Measurements from ENCODE around the gene NEK5.

The NEK5 gene

GRCh38 chr13:51997186-51997585 lies 131.7 kb downstream of the NEK5 start:
- TF ChIP-seq, protein P1, sequence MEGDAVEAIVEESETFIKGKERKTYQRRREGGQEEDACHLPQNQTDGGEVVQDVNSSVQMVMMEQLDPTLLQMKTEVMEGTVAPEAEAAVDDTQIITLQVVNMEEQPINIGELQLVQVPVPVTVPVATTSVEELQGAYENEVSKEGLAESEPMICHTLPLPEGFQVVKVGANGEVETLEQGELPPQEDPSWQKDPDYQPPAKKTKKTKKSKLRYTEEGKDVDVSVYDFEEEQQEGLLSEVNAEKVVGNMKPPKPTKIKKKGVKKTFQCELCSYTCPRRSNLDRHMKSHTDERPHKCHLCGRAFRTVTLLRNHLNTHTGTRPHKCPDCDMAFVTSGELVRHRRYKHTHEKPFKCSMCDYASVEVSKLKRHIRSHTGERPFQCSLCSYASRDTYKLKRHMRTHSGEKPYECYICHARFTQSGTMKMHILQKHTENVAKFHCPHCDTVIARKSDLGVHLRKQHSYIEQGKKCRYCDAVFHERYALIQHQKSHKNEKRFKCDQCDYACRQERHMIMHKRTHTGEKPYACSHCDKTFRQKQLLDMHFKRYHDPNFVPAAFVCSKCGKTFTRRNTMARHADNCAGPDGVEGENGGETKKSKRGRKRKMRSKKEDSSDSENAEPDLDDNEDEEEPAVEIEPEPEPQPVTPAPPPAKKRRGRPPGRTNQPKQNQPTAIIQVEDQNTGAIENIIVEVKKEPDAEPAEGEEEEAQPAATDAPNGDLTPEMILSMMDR (IDR thresholded peaks at IDR 0.05; ENCODE audit: insufficient read depth, missing control alignments): no peak
- no peak for FAIRE-seq
- no peak for DNase-seq (ENCODE audit: insufficient read length, low spot score)

DNA sequence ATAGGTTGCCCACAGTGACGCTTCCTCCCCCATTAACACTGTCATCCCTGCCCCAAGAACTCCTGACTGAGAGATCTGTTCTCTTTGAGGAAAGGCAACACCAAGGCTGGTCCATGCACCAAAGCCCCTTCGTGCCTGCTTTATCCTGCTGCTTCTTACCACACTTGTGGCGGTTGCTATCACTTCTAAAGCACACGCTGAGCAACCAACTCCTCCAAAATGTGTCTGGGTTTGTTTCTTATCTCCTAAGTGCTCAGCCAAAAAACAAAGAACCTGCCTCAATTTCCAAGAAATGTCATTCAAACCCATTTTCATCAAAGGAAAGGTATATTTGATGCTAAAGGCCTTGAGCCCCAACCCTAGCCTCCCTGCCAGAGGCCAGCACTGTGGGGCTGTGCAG lies 132.2 kb downstream of the NEK5 start:
- TF ChIP-seq, protein P1 (IDR thresholded peaks at IDR 0.05; ENCODE audit: insufficient read depth, missing control alignments): no peak
- no peak for FAIRE-seq

GRCh38 chr13:51995677-51996551 lies 133.0 kb downstream of the NEK5 start:
- no peak for DNase-seq (ENCODE audit: insufficient read length, low spot score)

More for the DNA sequence above, 132.2 kb downstream of the NEK5 start:
- DNase-seq (ENCODE audit: insufficient read length, low spot score): no peak

DNA sequence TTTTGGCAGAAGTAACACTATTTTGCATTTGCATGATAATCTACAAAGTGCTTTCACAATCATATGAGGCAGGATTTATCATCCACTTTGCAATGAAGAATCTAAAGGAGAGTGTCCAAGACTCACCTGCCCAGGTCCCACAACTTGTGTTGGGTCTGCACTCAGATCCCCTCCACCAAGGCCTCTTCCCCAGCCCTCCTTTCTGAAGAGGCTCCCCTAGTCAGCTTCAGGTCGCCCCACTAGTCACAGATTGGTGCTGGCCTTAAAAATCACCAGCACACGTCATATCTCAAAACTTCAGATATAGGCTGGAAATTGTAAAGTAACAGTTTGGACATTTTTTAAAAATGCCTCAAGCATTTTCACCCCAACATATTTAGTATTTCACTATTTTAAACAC lies 135.2 kb downstream of the NEK5 start:
- FAIRE-seq: no peak
- DNase-seq (ENCODE audit: insufficient read length, low spot score): no peak
- TF ChIP-seq, protein P1 (IDR thresholded peaks at IDR 0.05; ENCODE audit: insufficient read depth, missing control alignments): no peak

More at GRCh38 chr13:51995677-51996551, 133.0 kb downstream of the NEK5 start:
- TF ChIP-seq, protein P1 (IDR thresholded peaks at IDR 0.05; ENCODE audit: insufficient read depth, missing control alignments): no peak
- no peak for FAIRE-seq

DNA sequence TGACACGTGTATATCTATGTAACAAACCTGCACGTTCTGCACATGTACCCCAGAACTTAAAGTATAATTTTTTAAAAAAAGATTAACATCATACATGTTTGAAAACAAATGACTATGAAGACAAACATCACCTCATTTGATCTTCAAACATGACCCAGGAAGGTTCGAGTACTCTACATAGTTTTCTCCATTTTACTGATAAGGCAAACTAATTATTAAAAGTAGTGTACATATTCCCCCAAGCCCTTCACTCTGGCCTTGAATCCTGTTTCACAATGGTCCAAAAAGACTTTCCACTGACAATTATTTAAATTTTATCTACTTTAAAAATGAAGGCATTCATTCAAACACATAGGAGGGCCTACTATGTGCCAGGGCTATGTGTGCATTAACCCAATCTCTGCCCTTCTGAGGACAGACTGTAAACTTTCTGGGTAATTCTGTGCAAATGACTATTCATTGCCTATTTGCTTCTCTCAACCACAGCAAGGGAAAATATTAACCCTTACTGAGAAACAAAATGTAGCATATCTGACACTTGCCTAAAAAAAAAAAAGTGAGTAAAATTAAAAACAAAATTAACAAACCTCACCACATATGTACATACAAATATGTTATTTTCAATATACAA lies 139.8 kb downstream of the NEK5 start:
- DNase-seq (ENCODE audit: insufficient read length, low spot score) (no peak), FAIRE-seq (no peak)
- TF ChIP-seq, protein P1 (IDR thresholded peaks at IDR 0.05; ENCODE audit: insufficient read depth, missing control alignments): no peak

All from D721Med (cell line).